Mucosa of descending colon (tissue), 3 donors: Measurements from ENCODE around the gene UGT1A9. TPM values are rescaled to one million over a fixed set of nuclear protein-coding genes. Genes with fewer than 3 reads are reported as not detected.
A peak's percentile ranks its signal among the peaks of the same experiment; 100 is the strongest.

Experiments
- ATAC-seq: fragments of 200-7000 bp; cut with Tn5 transposase; one replicate; pipeline ENCODE4 v1.9.1; 2020; ENCODE audit warnings: mild to moderate bottlenecking, moderate library complexity
- DNase-seq, 3 donors: peaks; one replicate each; pipeline ENCODE4 v3.0.0-alpha.2; 2020
- H3K36me3 ChIP-seq: fragments of 200-600 bp; one replicate; pipeline ENCODE4 v1.8.0; 2021; ENCODE audit warnings: low read depth, mild to moderate bottlenecking
- H3K4me1 ChIP-seq: fragments of 200-600 bp; one replicate; pipeline ENCODE4 v1.8.0; 2021; ENCODE audit warnings: low read depth, mild to moderate bottlenecking
- H3K4me3 ChIP-seq: fragments of 200-600 bp; one replicate; pipeline ENCODE4 v1.8.0; 2021; ENCODE audit warnings: mild to moderate bottlenecking
- H3K9me3 ChIP-seq: fragments of 200-600 bp; one replicate; pipeline ENCODE4 v1.8.0; 2021; ENCODE audit warnings: mild to moderate bottlenecking
- CTCF ChIP-seq: fragments of 200-600 bp; IDR thresholded peaks from one replicate; pipeline ENCODE4 v1.8.0; 2022; ENCODE audit warnings: antibody characterized with exemption, mild to moderate bottlenecking
- intact Hi-C, 2 donors: fragments of 100-400 bp; cut with DNase I in 1 of 2; cut with micrococcal nuclease in 1 of 2; formaldehyde crosslinking; loops; one replicate each; pipeline versions ENCODE4 v1.11.0 to v1.11.1; 2022; cut with DNase I, micrococcal nuclease
- total RNA-seq, 3 donors: library from RNA; stranded (reverse); fragmentation: NEBNext Ultra II Directional in 2 of 3; extraction: Animal tissue kit (Norgen Biotek cat#: 25700) in 2 of 3; gene quantifications; one replicate each; pipeline versions ENCODE4 v1.2.1 to v1.2.4, GENCODE V29; 2021 to 2023
- donor health status: DM: no; HTN: no; CAD: no; lungs with moderate emphysema.
- donor health status: DM: no; HTN: no; CAD: no.
- donor health status: DM: no; HTN: yes; CAD: no.

UGT1A9 gene
- total RNA-seq, 3 donors from 2014 or later = 3.6 to 11.4 (median 4.0) TPM

- ATAC-seq = peak; percentile 78
- intact Hi-C loops = no loop called here
- Histone ChIP-seq H3K4me1 (peaks cover 28% of the 10 kb centered on the region), H3K9me3 (no peaks in the 10 kb centered on the region), H3K4me3 (no peak overlapping the region), H3K36me3 (no peaks in the 10 kb centered on the region)
- TF ChIP-seq CTCF = no peak
- peak; percentile 55 to 73 (median 64) for DNase-seq
Observed at GRCh38 chr2:233691443-233692433, 20.0 kb downstream of the UGT1A9 start.

- H3K36me3 ChIP-seq = no peaks in the 10 kb centered on the region
- ATAC-seq = peak; percentile 50
- no peak for DNase-seq
- H3K4me1 ChIP-seq = peaks cover 28% of the 10 kb centered on the region
- TF ChIP-seq CTCF = no peak
- intact Hi-C loops = no loop called here
- H3K4me3 ChIP-seq = no peak within 1 kb of the TSS
- no peaks in the 10 kb centered on the region for H3K9me3 ChIP-seq
Observed at GRCh38 chr2:233692648-233693047, 20.9 kb downstream of the UGT1A9 start, which contains the start of gene UGT1A6. Gene UGT1A6, plus strand, starts transcription at chr2:233692890. Its CDS starts 115 bp downstream, at chr2:233693005.

GRCh38 chr2:233693963-233694362 is 22.3 kb downstream of the UGT1A9 start:
- no peak for TF ChIP-seq CTCF
- DNase-seq = no peak
- no peaks in the 10 kb centered on the region for H3K9me3 ChIP-seq
- ATAC-seq = no peak
- intact Hi-C loops = no loop called here
- peaks cover 28% of the 10 kb centered on the region for H3K4me1 ChIP-seq
- H3K4me3 ChIP-seq = no peak overlapping the region
- no peaks in the 10 kb centered on the region for H3K36me3 ChIP-seq

- H3K4me3 ChIP-seq = no peak overlapping the region
- intact Hi-C loops = no loop called here
- DNase-seq = no peak
- no peaks in the 10 kb centered on the region for H3K9me3 ChIP-seq
- TF ChIP-seq CTCF = no peak
- ATAC-seq = peak; percentile 14
- H3K36me3 ChIP-seq = no peaks in the 10 kb centered on the region
- no peaks in the 10 kb centered on the region for H3K4me1 ChIP-seq
Observed at GRCh38 chr2:233698740-233699139, 27.0 kb downstream of the UGT1A9 start.

GRCh38 chr2:233699424-233700027 is 27.8 kb downstream of the UGT1A9 start:
- ATAC-seq = no peak

More at GRCh38 chr2:233699424-233700027, 27.8 kb downstream of the UGT1A9 start:
- DNase-seq = no peak
- Histone ChIP-seq H3K9me3 (no peaks in the 10 kb centered on the region), H3K36me3 (no peaks in the 10 kb centered on the region), H3K4me3 (no peak overlapping the region), H3K4me1 (no peaks in the 10 kb centered on the region)
- intact Hi-C loops = no loop called here
- no peak for TF ChIP-seq CTCF
